ENCODE results near the gene IL18BP. TPM values are rescaled to one million over a fixed set of nuclear protein-coding genes. Genes with fewer than 3 reads are reported as not detected.

Gene IL18BP
- total and polyA plus RNA-seq, 2 of the 13 experiments (the other 11 are each of a cell fraction or from before 2014, with no cell fraction given): 4.1 to 12.8 TPM

GRCh38 chr11:72040491-72041363 is 42.0 kb downstream of the IL18BP start (continued):
- TF ChIP-seq KLF16 (CRISPR knock-in tag; IDR thresholded peaks at IDR 0.05): peak in 1 of 2 experiments; percentile 16; a peak in 1 of 4 replicates
- TF ChIP-seq ZNF615 (CRISPR knock-in tag; IDR thresholded peaks at IDR 0.05; ENCODE audit: borderline replicate concordance): no peak
- TF ChIP-seq ZNF136 (CRISPR knock-in tag; IDR thresholded peaks at IDR 0.05; ENCODE audit: low read depth): no peak
- peak; percentile 75 for TF ChIP-seq CREM (IDR thresholded peaks at IDR 0.05)
- TF ChIP-seq CREM (CRISPR knock-in tag; IDR thresholded peaks at IDR 0.05): no peak
- TF ChIP-seq ZNF687 (CRISPR knock-in tag; IDR thresholded peaks at IDR 0.05): peak; percentile 60
- TF ChIP-seq ZNF574 (CRISPR knock-in tag; IDR thresholded peaks at IDR 0.05): no peak; the same call in 1 of the 2 replicates
- peak; percentile 30; the same call in 1 of the 2 replicates for TF ChIP-seq ZNF639 (CRISPR knock-in tag; conservative IDR thresholded peaks at IDR 0.05)
- no peak for TF ChIP-seq CEBPB (IDR thresholded peaks at IDR 0.05; ENCODE audit: borderline replicate concordance, low read depth, low read length)
- TF ChIP-seq RELA (CRISPR knock-in tag; IDR thresholded peaks at IDR 0.05): no peak
- no peak for TF ChIP-seq ZHX2 (IDR thresholded peaks at IDR 0.05; ENCODE audit: low read depth)
- TF ChIP-seq ZHX2 (CRISPR knock-in tag; IDR thresholded peaks at IDR 0.05; ENCODE audit: borderline replicate concordance): no peak
- TF ChIP-seq ERF (CRISPR knock-in tag; IDR thresholded peaks at IDR 0.05): peak; percentile 58
- no peak for TF ChIP-seq SMARCC2 (IDR thresholded peaks at IDR 0.05)
- TF ChIP-seq TCF7 (IDR thresholded peaks at IDR 0.05; ENCODE audit: low read depth): no peak
